Activated B cell treated with CpG ODN at 0.5 μM for 24 hours (primary cell): ENCODE data around the gene HDAC10. TPM values are rescaled to one million over a fixed set of nuclear protein-coding genes. Genes with fewer than 3 reads are reported as not detected.

Experiments
- ATAC-seq: fragments of 200-7000 bp; cut with Tn5 transposase; one replicate; pipeline ENCODE4 v1.10.0; 2021; ENCODE audit warnings: low read depth, mild to moderate bottlenecking, moderate library complexity
- CTCF ChIA-PET: fragments of 350-600 bp; sonication (Branson Sonifier 250); formaldehyde crosslinking; loops from one replicate; lab custom pipeline; 2021; ENCODE audit warnings: antibody characterized with exemption; lab: Charles Lee
- POLR2A ChIA-PET: fragments of 350-600 bp; sonication (Branson Sonifier 250); formaldehyde crosslinking; loops from one replicate; lab custom pipeline; 2021; ENCODE audit warnings: antibody characterized with exemption; lab: Charles Lee
- DNase-seq: peaks from one replicate; pipeline ENCODE4 v3.0.0; 2022
- H3K27ac Mint-ChIP-seq: one replicate; pipeline ENCODE4 v1.8.0; 2020; ENCODE audit warnings: mixed read lengths
- H3K27me3 Mint-ChIP-seq: one replicate; pipeline ENCODE4 v1.8.0; 2021; ENCODE audit warnings: mixed read lengths
- H3K36me3 Mint-ChIP-seq: one replicate; pipeline ENCODE4 v1.8.0; 2021; ENCODE audit warnings: low read depth, mixed read lengths
- H3K4me1 Mint-ChIP-seq: one replicate; pipeline ENCODE4 v1.8.0; 2021; ENCODE audit warnings: mixed read lengths
- H3K4me3 Mint-ChIP-seq: one replicate; pipeline ENCODE4 v1.8.0; 2020; ENCODE audit warnings: mild to moderate bottlenecking, mixed read lengths
- H3K9me3 Mint-ChIP-seq: one replicate; pipeline ENCODE4 v1.8.0; 2020; ENCODE audit warnings: mixed read lengths
- intact Hi-C: fragments of 100-400 bp; cut with micrococcal nuclease; formaldehyde crosslinking; loops from one replicate; pipeline ENCODE4 v1.15.1; 2024
- total RNA-seq: library from RNA; stranded (reverse); gene quantifications from 2 replicates; pipeline ENCODE4 v1.2.3, GENCODE V29; 2022
- TF ChIP-seq, protein P1 (sequence below): fragments of 200-600 bp; IDR thresholded peaks from one replicate; pipeline ENCODE4 v1.8.0; 2022; ENCODE audit warnings: antibody characterized with exemption, mild to moderate bottlenecking

The HDAC10 gene
- total RNA-seq, 1 donor from 2014 or later = 68.2 TPM

DNA sequence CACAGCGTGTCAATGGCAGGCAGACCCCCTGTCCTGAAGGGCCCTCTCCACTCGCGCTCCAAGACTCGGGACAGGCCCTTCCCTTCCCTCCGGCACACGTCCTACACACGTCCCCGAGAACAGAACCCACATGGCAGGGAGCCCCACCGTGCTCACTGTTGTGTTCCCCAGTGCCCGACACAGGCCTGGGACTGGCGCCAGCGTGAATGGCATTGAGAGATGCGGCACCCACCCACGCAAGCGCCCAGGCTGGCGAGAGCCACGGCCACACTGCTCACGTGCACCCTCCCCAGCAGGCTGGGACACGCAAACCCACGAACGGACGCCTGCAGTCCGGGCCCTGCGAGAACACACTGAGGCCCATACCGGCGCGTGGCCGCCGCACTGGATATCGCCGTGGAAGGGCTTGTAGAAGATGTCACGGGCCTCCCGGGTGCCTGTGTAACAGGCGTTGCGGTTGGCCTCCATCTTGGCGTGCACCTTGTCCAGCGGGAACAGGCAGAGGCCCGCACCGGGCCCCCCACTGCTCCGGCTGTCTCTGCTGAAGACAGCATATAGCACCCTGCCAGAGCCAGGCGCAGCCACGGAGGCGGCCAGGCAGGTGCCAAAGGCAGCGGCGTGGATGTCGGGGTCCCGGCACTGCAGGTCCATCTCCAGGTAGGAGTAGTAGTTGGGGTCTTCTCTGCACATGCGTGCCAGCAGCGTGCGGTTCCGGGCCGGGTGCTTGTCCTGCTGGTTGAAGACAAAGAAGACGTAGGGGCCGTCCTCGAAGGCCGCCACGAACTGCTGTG is 38.3 kb upstream of the HDAC10 start:
- Mint-ChIP-seq H3K27me3 (peaks cover 6% of the 10 kb centered on the region), H3K4me1 (peaks cover 28% of the 10 kb centered on the region), H3K4me3 (no peak overlapping the region), H3K36me3 (no peaks in the 10 kb centered on the region), H3K9me3 (no peaks in the 10 kb centered on the region), H3K27ac (no peak overlapping the region)
- CTCF ChIA-PET = interaction anchor here (0.7 to 1.1 kb wide), 2 partner anchors 13 to 15 kb away, joined by 3 to 4 read pairs; no protein-coding TSS in a partner anchor
- POLR2A ChIA-PET = no interaction called here
- no peak for DNase-seq
- intact Hi-C loops = no loop called here
- ATAC-seq = no peak
- TF ChIP-seq, protein P1, sequence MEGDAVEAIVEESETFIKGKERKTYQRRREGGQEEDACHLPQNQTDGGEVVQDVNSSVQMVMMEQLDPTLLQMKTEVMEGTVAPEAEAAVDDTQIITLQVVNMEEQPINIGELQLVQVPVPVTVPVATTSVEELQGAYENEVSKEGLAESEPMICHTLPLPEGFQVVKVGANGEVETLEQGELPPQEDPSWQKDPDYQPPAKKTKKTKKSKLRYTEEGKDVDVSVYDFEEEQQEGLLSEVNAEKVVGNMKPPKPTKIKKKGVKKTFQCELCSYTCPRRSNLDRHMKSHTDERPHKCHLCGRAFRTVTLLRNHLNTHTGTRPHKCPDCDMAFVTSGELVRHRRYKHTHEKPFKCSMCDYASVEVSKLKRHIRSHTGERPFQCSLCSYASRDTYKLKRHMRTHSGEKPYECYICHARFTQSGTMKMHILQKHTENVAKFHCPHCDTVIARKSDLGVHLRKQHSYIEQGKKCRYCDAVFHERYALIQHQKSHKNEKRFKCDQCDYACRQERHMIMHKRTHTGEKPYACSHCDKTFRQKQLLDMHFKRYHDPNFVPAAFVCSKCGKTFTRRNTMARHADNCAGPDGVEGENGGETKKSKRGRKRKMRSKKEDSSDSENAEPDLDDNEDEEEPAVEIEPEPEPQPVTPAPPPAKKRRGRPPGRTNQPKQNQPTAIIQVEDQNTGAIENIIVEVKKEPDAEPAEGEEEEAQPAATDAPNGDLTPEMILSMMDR = no peak

DNA sequence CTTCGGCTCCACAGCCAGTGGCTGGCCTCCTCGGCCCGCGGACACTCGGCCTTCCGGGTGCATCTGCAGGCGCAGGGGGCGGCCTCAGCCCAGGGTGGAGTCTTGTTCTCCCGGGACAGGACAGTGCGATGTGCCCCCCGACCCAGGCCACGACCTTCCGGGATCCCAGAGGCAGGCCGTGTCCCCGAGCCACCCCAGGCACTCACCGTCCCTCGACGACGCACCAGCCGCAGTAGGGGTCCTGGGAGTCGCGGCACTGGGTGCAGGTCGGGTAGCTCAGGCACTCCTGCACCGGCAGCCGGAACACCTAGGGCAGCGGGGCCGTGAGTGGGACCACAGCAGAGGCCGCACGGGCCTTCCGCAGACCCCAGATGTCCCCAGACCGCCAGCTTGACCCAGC is 36.7 kb upstream of the HDAC10 start:
- TF ChIP-seq, protein P1 = no peak
- intact Hi-C loops = no loop called here
- POLR2A ChIA-PET = interaction anchor here (1.0 kb wide), 1 partner anchor 11 kb away, joined by 3 read pairs; no protein-coding TSS in a partner anchor
- Mint-ChIP-seq H3K27me3 (peaks cover 6% of the 10 kb centered on the region), H3K4me3 (no peak overlapping the region), H3K36me3 (no peaks in the 10 kb centered on the region), H3K9me3 (no peaks in the 10 kb centered on the region), H3K4me1 (peaks cover 17% of the 10 kb centered on the region), H3K27ac (no peak overlapping the region)
- DNase-seq (no peak), ATAC-seq (no peak)
- CTCF ChIA-PET = no interaction called here

DNA sequence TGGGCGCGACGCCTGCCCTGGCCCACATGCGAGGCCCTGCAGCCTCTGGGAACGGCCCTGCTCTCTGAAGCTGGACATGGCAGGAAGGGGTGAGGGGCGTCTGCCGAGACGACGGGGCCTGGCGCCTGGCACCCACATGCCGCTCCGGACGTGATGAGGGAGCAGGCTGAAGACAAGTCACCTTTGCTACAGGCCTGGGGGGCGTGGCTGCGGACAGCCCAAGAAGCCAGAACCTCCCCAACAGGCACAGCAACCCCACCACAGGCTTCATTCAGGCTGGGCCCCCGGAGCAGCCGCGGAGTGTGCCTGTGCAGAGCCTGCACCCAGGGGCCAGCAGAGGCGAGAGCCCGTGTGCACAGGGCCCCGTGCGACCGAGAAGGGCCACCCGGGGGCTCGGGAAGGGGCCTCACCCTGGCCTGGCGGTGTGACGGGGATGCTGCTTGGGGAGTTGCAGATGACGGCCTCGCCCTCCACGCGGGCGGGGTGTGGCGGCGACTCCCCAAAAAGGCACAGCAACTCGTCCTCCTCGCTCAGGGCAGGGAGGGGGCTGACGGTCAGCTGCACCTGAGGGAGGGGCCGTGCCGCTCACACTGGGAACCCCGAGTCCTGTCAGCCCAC is 35.7 kb upstream of the HDAC10 start:
- TF ChIP-seq, protein P1 = no peak
- DNase-seq = no peak

DNA sequence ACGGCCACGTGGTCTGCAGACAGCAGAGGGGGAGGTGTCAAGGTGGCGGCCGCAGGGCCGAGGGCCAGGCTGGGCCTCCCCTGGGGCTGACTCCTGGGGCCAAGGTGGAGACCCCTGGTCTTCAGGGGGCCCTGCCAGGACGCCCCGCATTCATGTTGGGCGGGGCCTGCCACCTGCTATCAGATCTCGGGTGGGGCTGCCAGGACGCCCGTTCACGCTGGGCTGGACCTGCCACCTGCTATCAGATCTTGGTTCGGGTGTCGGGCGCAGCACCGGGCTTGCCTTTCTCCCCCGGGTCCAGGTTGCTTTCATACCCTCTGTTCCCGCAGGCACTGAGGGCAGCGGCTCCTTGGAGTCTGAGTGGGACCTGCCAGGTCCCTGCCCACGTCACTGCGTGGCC is 35.2 kb upstream of the HDAC10 start:
- POLR2A ChIA-PET = interaction anchor here (0.6 kb wide), 1 partner anchor 10 kb away, joined by 5 read pairs; no protein-coding TSS in a partner anchor
- peaks cover 2% of the 10 kb centered on the region for H3K4me1 Mint-ChIP-seq
- H3K27ac Mint-ChIP-seq = no peak overlapping the region
- DNase-seq = no peak
- ATAC-seq = no peak
- H3K36me3 Mint-ChIP-seq = peaks cover 2% of the 10 kb centered on the region
- H3K4me3 Mint-ChIP-seq = no peak overlapping the region
- TF ChIP-seq, protein P1 = no peak
- CTCF ChIA-PET = no interaction called here
- no peaks in the 10 kb centered on the region for H3K9me3 Mint-ChIP-seq
- H3K27me3 Mint-ChIP-seq = no peaks in the 10 kb centered on the region
- intact Hi-C loops = no loop called here

More for the DNA sequence above, 35.7 kb upstream of the HDAC10 start:
- Mint-ChIP-seq H3K27ac (no peak overlapping the region), H3K36me3 (peaks cover under 1% of the 10 kb centered on the region), H3K9me3 (no peaks in the 10 kb centered on the region), H3K27me3 (peaks cover under 1% of the 10 kb centered on the region), H3K4me3 (no peak overlapping the region), H3K4me1 (peaks cover 8% of the 10 kb centered on the region)
- ATAC-seq = no peak
- intact Hi-C loops = no loop called here
- POLR2A ChIA-PET = no interaction called here
- CTCF ChIA-PET = no interaction called here

DNA sequence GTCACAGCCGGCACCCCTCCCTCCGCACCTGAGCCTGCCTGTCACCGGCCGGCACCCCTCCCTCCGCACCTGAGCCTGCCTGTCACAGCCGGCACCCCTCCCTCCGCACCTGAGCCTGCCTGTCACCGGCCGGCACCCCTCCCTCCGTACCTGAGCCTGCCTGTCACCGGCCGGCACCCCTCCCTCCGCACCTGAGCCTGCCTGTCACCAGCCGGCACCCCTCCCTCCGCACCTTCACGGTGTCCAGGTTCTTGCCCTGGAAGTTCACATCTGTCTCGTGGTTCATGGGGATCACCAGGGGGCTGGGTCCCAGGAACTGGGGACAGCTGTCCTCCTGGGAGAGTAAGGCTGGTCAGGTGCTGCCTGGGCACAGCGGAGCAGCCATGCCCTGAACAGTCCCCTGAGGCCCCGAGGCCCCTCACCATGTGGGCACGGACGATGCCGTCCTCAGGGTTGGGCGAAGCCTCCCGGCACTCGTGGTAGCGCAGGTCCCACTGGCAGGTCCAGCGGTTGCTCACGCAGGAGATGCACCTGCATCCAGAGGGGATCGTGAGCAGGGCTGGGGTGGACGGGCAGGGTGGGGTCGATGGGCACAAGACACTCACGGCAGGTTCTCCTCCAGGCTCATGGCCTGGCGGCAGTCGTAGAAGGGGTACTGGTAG is 34.6 kb upstream of the HDAC10 start:
- H3K4me3 Mint-ChIP-seq = no peak overlapping the region
- CTCF ChIA-PET = no interaction called here

More for the DNA sequence above, 34.6 kb upstream of the HDAC10 start:
- Mint-ChIP-seq H3K27ac (no peak overlapping the region), H3K27me3 (no peaks in the 10 kb centered on the region), H3K9me3 (no peaks in the 10 kb centered on the region), H3K36me3 (peaks cover 4% of the 10 kb centered on the region), H3K4me1 (no peaks in the 10 kb centered on the region)
- no peak for DNase-seq
- POLR2A ChIA-PET = interaction anchor here (0.6 to 0.9 kb wide), 2 partner anchors 9 to 11 kb away, joined by 4 to 5 read pairs; no protein-coding TSS in a partner anchor
- intact Hi-C loops = no loop called here
- no peak for ATAC-seq
- TF ChIP-seq, protein P1 = no peak
